Common myeloid progenitor, CD34-positive (primary cell): Measurements from ENCODE around the gene STK36.

Experiments
- CTCF ChIA-PET: fragments of 350-600 bp; sonication (Branson Sonifier 250); formaldehyde crosslinking; loops from one replicate; lab custom pipeline; 2021; ENCODE audit warnings: antibody characterized with exemption; lab: Charles Lee
- POLR2A ChIA-PET: fragments of 350-600 bp; sonication (Branson Sonifier 250); formaldehyde crosslinking; loops from one replicate; lab custom pipeline; 2021; ENCODE audit warnings: antibody characterized with exemption; lab: Charles Lee
- DNase-seq, 3 donors: peaks; one replicate each; pipeline versions ENCODE4 v3.0.0 to v3.0.0-alpha.2; 2013
- H3K27ac ChIP-seq, 2 experiments: 1 replicate in 1 of 2; 2 replicates in 1 of 2; pipeline ENCODE4 v1.7.0; 2013; ENCODE audit warnings: inconsistent platforms in 2 of 2, low read length in 2 of 2, mild to moderate bottlenecking in 2 of 2, low read depth in 1 of 2, moderate library complexity in 1 of 2; ENCODE audit not compliant: severe bottlenecking in 2 of 2, insufficient read depth in 1 of 2, poor library complexity in 1 of 2
- H3K27me3 ChIP-seq, 5 experiments: replicated peaks in 2 of 5; 1 replicate in 3 of 5; 2 replicates in 2 of 5; pipeline versions ENCODE4 v1.6.1 to v1.7.0; 2013; ENCODE audit warnings: low read length in 4 of 5, mild to moderate bottlenecking in 2 of 5, moderate library complexity in 2 of 5, inconsistent platforms in 1 of 5; ENCODE audit not compliant: insufficient read depth in 5 of 5, control insufficient read depth in 4 of 5
- H3K36me3 ChIP-seq, 4 experiments: 1 replicate in 2 of 4; 2 replicates in 2 of 4; pipeline versions ENCODE4 v1.6.1 to v1.7.0; 2013; ENCODE audit warnings: low read length in 3 of 4, control low read depth in 1 of 4, mild to moderate bottlenecking in 1 of 4; ENCODE audit not compliant: control insufficient read depth in 4 of 4, insufficient read depth in 4 of 4
- H3K4me1 ChIP-seq, 4 experiments: 1 replicate in 3 of 4; 2 replicates in 1 of 4; pipeline versions ENCODE4 v1.6.1 to v1.7.1; 2013; ENCODE audit warnings: low read length in 3 of 4, mild to moderate bottlenecking in 3 of 4, control low read depth in 1 of 4, inconsistent platforms in 1 of 4, moderate library complexity in 1 of 4; ENCODE audit not compliant: control insufficient read depth in 4 of 4, insufficient read depth in 4 of 4; ENCODE audit errors: control extremely low read depth in 1 of 4
- H3K4me3 ChIP-seq, 7 experiments: 1 replicate in 4 of 7; 2 replicates in 3 of 7; pipeline versions ENCODE4 v1.5.1 to v1.7.0; 2013; ENCODE audit warnings: mild to moderate bottlenecking in 7 of 7, low read length in 6 of 7, moderate library complexity in 6 of 7, inconsistent platforms in 2 of 7, low read depth in 2 of 7, control low read depth in 1 of 7; ENCODE audit not compliant: insufficient read depth in 4 of 7, control insufficient read depth in 1 of 7; ENCODE audit errors: extremely low read depth in 1 of 7
- H3K9me3 ChIP-seq, 5 experiments: 1 replicate in 4 of 5; 2 replicates in 1 of 5; pipeline versions ENCODE4 v1.6.1 to v1.7.1; 2013; ENCODE audit warnings: low read length in 4 of 5, mild to moderate bottlenecking in 2 of 5, inconsistent platforms in 1 of 5, low read depth in 1 of 5, moderate library complexity in 1 of 5; ENCODE audit not compliant: control insufficient read depth in 4 of 5, insufficient read depth in 2 of 5; ENCODE audit errors: control extremely low read depth in 1 of 5
- WGBS: methylation state at CpG from one replicate; pipeline ENCODE4 v1.1.5; 2013; ENCODE audit not compliant: insufficient coverage; 5-methylcytosine and 5-hydroxymethylcytosine counted together

The STK36 gene

GRCh38 chr2:218722419-218722818, 50.5 kb downstream of the STK36 start:
- Histone ChIP-seq H3K4me1 (peaks cover 1 to 18% (median 13%) of the 10 kb centered on the region in 4 experiments), H3K9me3 (peaks cover 0 to 19% (median 8%) of the 10 kb centered on the region in 5 experiments), H3K4me3 (no peak overlapping the region), H3K27ac (no peak overlapping the region), H3K27me3 (no peaks in the 10 kb centered on the region), H3K36me3 (peaks cover 0 to 10% (median 2%) of the 10 kb centered on the region in 4 experiments)
- WGBS, result 50% methylated on average over 1 of the region's 1 CpG
- ChIA-PET POLR2A (interaction anchor here (1.2 kb wide), 1 partner anchor 11 kb away, joined by 3 read pairs; the partner anchor contains the start of gene TTLL4), CTCF (interaction anchor here (0.6 to 2.0 kb wide), 8 partner anchors 9 to 125 kb away, joined by 3 to 6 read pairs (median 4); no protein-coding TSS in a partner anchor)
- no peak for DNase-seq

DNA sequence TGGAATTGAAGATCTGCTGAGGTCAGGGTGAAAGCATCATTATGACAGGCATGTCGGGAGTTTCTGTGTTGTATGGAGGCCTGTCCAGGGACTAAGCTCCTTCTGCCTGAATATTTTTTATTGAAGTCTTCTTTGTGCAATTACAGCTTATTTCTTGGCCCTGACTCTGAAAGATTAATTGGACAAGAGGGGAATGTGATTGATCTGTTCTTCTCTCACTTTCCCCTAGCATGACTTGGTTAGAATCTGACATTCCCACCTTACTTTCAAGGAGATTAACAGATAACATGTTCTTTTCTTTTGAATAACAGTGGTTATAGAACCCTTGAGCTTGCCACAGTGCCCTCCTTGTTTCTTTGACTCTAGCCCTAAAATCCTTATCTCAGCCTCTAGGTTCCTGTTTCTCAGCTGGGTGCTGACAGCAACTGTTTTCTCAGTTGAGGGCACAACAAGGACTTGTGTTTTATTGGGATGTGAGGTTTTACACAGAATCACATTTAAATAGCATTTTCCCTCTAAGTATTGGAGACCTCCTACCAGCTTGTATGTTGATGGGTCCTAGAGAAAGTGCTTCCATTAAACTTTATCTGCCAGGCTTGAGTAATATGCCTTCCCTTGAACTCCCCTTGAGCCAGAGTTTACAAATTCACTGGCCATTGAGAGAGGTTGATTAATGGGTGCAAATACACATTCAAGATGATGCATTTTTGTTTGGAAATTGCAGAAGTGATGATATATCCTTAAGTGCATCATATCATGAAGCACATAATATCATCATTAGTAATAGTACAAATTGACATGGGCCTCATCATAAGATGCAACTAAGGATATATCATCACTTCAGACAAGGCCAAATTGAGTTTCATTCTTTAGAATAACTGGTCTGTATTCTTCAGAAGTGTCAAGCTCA, 51.2 kb downstream of the STK36 start:
- H3K4me3 ChIP-seq, result no peak overlapping the region
- POLR2A ChIA-PET, result interaction anchor here (1.1 to 1.2 kb wide), 2 partner anchors 12 to 36 kb away, joined by 3 read pairs; partner anchors contain the start of gene TTLL4
- WGBS, result no CpG with 5 or more reads among the region's 1 CpG
- peak; percentile 12 to 47 (median 30) for DNase-seq
- H3K9me3 ChIP-seq, result peaks cover 2 to 22% (median 12%) of the 10 kb centered on the region in 5 experiments
- H3K27ac ChIP-seq, result no peak overlapping the region
- H3K27me3 ChIP-seq, result no peaks in the 10 kb centered on the region
- H3K36me3 ChIP-seq, result peaks cover 0 to 13% (median 4%) of the 10 kb centered on the region in 4 experiments
- CTCF ChIA-PET, result interaction anchor here (0.8 to 2.0 kb wide), 5 partner anchors 9 to 125 kb away, joined by 3 to 5 read pairs (median 4); no protein-coding TSS in a partner anchor
- peaks cover 1 to 18% (median 13%) of the 10 kb centered on the region in 4 experiments for H3K4me1 ChIP-seq

DNA sequence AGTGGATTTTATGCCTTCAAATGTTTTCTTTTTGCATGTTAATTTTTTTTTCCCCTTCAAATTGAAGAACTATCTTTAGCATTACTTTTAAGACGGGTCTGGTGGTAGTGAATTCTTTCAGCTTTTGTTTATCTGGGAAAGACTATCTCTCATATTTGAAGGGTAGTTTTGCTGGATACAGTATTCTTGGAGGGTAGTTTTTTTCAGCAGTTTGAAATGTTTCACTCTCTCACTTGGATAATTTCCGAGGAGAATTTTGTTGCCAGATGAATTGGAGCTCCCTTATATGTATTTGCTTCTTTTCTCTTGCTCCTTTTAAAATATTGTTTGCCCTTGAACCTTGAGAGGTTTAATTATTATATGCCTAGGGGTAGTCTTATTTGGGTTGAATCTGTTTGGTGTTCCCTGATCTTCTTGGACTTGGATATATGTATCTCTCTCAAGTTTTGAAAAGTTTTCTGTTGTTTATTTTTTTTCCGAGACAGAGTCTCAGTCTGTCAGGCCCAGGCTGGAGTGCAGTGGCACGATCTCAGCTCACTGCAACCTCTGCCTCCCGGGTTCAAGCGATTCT, 54.2 kb downstream of the STK36 start:
- WGBS, result 100% methylated on average over 4 of the region's 6 CpGs
- ChIA-PET CTCF (interaction anchor here (1.0 to 2.0 kb wide), 3 partner anchors 13 to 39 kb away, joined by 3 to 9 read pairs (median 3); partner anchors contain the start of gene TTLL4), POLR2A (no interaction called here)
- Histone ChIP-seq H3K4me1 (peaks cover 1 to 18% (median 13%) of the 10 kb centered on the region in 4 experiments), H3K27ac (no peak overlapping the region), H3K9me3 (peaks cover 2 to 22% (median 12%) of the 10 kb centered on the region in 5 experiments), H3K4me3 (no peak overlapping the region), H3K36me3 (peaks cover 2 to 11% (median 8%) of the 10 kb centered on the region in 4 experiments), H3K27me3 (no peaks in the 10 kb centered on the region)
- DNase-seq, result no peak

DNA sequence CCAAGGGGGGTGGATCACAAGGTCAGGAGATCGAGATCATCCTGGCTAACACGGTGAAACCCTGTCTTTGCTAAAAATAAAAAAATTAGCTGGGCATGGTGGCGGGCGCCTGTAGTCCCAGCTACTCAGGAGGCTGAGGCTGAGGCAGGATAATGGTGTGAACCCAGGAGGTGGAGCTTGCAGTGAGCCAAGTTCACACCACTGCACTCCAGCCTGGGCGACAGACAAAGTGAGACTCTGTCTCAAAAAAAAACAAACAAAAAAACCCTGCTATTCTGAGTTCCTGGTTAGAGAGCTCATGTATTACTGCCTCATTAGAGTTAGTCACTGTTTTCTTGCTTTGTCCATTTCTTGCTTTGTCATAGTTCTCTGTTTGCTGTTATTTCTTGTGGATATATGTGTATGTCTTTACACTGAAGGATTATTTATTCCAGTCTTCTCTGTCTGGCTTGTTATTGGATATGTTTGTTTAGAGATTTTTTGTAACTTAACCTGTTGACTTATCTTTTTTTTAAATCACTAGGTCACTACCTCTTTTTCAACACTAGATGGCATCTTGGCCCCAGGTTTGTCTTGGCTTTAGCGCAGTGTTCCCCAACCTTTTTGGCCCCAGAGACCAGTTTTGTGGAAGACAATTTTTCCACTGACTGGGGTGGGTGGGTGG, 55.7 kb downstream of the STK36 start:
- ChIA-PET CTCF (interaction anchor here (0.6 to 1.5 kb wide), 5 partner anchors 11 to 1254 kb away, joined by 3 to 5 read pairs (median 3); no protein-coding TSS in a partner anchor), POLR2A (no interaction called here)
- 90% methylated on average over 2 of the region's 6 CpGs for WGBS
- DNase-seq, result peak in 1 of 3 donors; percentile 16
- peaks cover 1 to 13% (median 11%) of the 10 kb centered on the region in 4 experiments for H3K4me1 ChIP-seq
- H3K27me3 ChIP-seq, result no peaks in the 10 kb centered on the region
- no peak overlapping the region for H3K4me3 ChIP-seq
- H3K27ac ChIP-seq, result no peak overlapping the region
- peaks cover 2 to 22% (median 12%) of the 10 kb centered on the region in 5 experiments for H3K9me3 ChIP-seq
- peaks cover 2 to 11% (median 8%) of the 10 kb centered on the region in 4 experiments for H3K36me3 ChIP-seq

DNA sequence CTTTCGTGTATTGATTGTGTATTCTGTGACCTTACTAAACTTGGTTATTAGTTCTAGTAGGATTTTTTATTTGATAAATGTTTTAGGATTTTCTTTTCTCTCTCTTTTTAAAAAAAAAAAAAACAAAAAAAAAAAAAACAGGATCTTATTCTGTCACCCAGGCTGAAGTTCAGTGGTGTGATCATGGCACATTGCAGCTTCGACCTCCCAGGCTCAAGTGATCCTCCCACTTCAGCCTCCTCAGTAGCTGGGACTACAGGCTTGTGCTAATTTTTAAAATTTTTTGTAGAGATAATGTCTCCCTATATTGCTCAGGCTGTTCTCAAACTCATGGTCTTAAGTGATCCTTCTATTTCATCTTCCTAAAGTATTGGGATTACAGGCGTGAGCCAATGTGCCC, 57.8 kb downstream of the STK36 start:
- H3K27ac ChIP-seq, result no peak overlapping the region
- ChIA-PET CTCF (no interaction called here), POLR2A (no interaction called here)
- no peak for DNase-seq
- peaks cover 2 to 22% (median 12%) of the 10 kb centered on the region in 5 experiments for H3K9me3 ChIP-seq
- WGBS, result no CpG with 5 or more reads among the region's 3 CpGs
- no peak overlapping the region for H3K4me3 ChIP-seq
- H3K27me3 ChIP-seq, result no peaks in the 10 kb centered on the region
- peaks cover 2 to 17% (median 8%) of the 10 kb centered on the region in 4 experiments for H3K36me3 ChIP-seq
- H3K4me1 ChIP-seq, result peaks cover 2 to 13% (median 4%) of the 10 kb centered on the region in 4 experiments

GRCh38 chr2:218732052-218732760, 60.3 kb downstream of the STK36 start:
- peaks cover 2 to 13% (median 4%) of the 10 kb centered on the region in 4 experiments for H3K4me1 ChIP-seq
- CTCF ChIA-PET, result interaction anchor here (0.6 to 1.7 kb wide), 4 partner anchors 9 to 116 kb away, joined by 3 to 6 read pairs (median 4); no protein-coding TSS in a partner anchor
- no peak for DNase-seq
- POLR2A ChIA-PET, result no interaction called here
- H3K9me3 ChIP-seq, result peaks cover 0 to 5% (median 2%) of the 10 kb centered on the region in 5 experiments
- no peaks in the 10 kb centered on the region for H3K27me3 ChIP-seq
- no peak overlapping the region for H3K4me3 ChIP-seq
- WGBS, result 100% methylated on average over 4 of the region's 5 CpGs
- H3K27ac ChIP-seq, result no peak overlapping the region
- H3K36me3 ChIP-seq, result peaks cover 2 to 16% (median 6%) of the 10 kb centered on the region in 4 experiments
